PFSK-1 (cell line): ENCODE measurements around the gene SNUPN.

Experiments
- FOXP2 ChIP-seq: optimal IDR thresholded peaks from 2 replicates; pipeline ENCODE3; 2011; ENCODE audit warnings: borderline replicate concordance, control low read depth, inconsistent platforms; ENCODE audit not compliant: insufficient read depth; ENCODE audit errors: extremely low read length, extremely low read depth
- POLR2AphosphoS5 ChIP-seq: IDR thresholded peaks from 2 replicates; pipeline ENCODE4 v1.6.1; 2012; ENCODE audit warnings: low read depth, mild to moderate bottlenecking, control low read depth, low read length, moderate library complexity
- SIN3A ChIP-seq: IDR thresholded peaks from 2 replicates; pipeline ENCODE4 v1.6.1; 2012; ENCODE audit warnings: mild to moderate bottlenecking, low read length, moderate library complexity, borderline replicate concordance; ENCODE audit not compliant: insufficient read depth
- TAF1 ChIP-seq: IDR thresholded peaks from 2 replicates; pipeline ENCODE4 v1.6.1; 2012; ENCODE audit warnings: low read length, control low read depth, borderline replicate concordance; ENCODE audit not compliant: insufficient read depth
- TF ChIP-seq, protein P1 (sequence below), 2 experiments: IDR thresholded peaks; 2 replicates each; pipeline versions ENCODE4 v1.6.1 to v1.8.0; 2011 to 2012; ENCODE audit warnings: low read depth in 2 of 2, low read length in 2 of 2, control low read depth in 1 of 2, inconsistent platforms in 1 of 2, mild to moderate bottlenecking in 1 of 2, moderate library complexity in 1 of 2; ENCODE audit not compliant: insufficient read depth in 1 of 2

Gene SNUPN

DNA sequence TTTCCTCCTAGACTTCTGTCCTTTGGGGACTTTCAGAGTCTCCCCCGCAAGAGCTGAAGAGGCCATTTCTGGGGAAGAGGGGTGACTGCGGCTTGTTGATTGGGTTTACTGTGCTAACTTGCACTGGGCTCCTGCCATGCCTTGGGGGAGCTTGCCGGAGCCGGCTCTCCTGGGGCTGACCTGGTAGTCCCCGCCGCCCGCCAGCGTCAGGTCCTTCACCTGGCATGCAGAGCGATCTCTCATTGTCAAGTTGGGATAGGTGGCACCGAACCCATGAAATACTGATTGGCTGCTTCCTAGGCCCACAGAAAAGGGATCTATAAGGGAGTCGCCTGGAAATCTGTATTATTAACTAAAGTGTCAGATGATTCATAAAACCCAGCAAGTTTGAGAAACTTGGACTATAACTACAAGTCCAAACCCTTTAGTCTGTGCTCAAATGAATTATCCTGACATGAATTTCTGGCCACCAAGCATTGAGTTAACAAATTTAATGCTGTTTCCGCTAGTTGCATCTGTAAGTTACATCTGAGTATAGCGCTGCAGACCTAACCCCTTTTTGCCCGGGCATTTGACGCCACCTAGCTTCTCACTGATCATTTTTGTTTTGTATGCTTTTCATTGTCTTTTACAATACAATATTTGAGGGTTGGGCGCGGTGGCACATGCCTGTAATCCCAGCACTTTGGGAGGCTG is 15.1 kb upstream of the SNUPN start:
- TF ChIP-seq, protein P1, sequence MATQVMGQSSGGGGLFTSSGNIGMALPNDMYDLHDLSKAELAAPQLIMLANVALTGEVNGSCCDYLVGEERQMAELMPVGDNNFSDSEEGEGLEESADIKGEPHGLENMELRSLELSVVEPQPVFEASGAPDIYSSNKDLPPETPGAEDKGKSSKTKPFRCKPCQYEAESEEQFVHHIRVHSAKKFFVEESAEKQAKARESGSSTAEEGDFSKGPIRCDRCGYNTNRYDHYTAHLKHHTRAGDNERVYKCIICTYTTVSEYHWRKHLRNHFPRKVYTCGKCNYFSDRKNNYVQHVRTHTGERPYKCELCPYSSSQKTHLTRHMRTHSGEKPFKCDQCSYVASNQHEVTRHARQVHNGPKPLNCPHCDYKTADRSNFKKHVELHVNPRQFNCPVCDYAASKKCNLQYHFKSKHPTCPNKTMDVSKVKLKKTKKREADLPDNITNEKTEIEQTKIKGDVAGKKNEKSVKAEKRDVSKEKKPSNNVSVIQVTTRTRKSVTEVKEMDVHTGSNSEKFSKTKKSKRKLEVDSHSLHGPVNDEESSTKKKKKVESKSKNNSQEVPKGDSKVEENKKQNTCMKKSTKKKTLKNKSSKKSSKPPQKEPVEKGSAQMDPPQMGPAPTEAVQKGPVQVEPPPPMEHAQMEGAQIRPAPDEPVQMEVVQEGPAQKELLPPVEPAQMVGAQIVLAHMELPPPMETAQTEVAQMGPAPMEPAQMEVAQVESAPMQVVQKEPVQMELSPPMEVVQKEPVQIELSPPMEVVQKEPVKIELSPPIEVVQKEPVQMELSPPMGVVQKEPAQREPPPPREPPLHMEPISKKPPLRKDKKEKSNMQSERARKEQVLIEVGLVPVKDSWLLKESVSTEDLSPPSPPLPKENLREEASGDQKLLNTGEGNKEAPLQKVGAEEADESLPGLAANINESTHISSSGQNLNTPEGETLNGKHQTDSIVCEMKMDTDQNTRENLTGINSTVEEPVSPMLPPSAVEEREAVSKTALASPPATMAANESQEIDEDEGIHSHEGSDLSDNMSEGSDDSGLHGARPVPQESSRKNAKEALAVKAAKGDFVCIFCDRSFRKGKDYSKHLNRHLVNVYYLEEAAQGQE (IDR thresholded peaks at IDR 0.05; ENCODE audit: insufficient read depth in 1 of 2, low read depth in 2 of 2, low read length in 2 of 2), result no peak
- TF ChIP-seq POLR2AphosphoS5, result no peak
- TF ChIP-seq FOXP2, result no peak
- no peak for TF ChIP-seq SIN3A
- TF ChIP-seq TAF1, result no peak

DNA sequence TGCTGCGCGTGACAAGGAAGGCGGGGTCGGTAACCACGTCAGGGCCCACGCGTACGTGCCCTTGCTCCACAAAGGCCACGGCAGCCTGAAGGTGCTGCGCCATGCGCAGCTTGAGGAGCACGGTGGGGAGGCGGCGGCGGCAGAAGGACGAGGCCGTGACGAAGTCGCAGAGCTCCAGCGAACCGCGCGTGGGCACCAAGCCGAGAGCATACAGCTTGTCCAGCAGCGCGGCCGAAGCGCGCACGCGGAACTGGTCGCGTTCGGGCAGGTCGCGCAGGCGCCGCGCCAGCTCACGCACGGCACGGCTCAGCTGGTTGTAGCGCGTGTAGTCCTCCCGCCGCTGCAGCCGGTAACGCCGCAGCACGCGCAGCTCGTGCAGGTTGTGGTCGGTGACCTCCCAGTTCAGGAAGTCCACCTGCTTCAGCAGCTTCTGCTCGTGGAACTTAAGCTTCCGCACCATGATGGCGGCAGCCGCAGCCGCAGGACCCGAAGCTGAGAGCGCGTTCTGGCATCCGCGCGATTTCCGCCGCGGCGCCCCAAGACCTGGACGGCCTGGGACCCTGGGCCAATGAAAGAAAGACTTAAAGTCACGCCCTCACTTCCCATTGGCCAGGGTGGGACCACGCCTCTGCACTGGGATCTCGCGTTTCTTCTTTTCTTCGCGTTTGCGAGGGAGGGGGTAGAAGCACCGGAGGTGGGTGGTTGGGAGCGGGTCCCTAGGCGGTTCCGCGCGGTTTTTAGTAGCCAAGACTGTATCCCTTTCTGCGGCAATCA is 14.4 kb upstream of the SNUPN start, which contains the start of gene IMP3:
Gene IMP3 (minus strand): TSS at position 516 of the 774 bp plus-strand sequence. CDS start 56 bp downstream, at position 460.
- TF ChIP-seq SIN3A (peak; percentile 48; the same call in 1 of the 2 replicates), TAF1 (peak; percentile 93), FOXP2 (peak; percentile 63), POLR2AphosphoS5 (peak; percentile 96)
- TF ChIP-seq, protein P1 (IDR thresholded peaks at IDR 0.05; ENCODE audit: insufficient read depth in 1 of 2, low read depth in 2 of 2, low read length in 2 of 2), result peak; percentile 27 to 60; a peak in 2 of 4 replicates

DNA sequence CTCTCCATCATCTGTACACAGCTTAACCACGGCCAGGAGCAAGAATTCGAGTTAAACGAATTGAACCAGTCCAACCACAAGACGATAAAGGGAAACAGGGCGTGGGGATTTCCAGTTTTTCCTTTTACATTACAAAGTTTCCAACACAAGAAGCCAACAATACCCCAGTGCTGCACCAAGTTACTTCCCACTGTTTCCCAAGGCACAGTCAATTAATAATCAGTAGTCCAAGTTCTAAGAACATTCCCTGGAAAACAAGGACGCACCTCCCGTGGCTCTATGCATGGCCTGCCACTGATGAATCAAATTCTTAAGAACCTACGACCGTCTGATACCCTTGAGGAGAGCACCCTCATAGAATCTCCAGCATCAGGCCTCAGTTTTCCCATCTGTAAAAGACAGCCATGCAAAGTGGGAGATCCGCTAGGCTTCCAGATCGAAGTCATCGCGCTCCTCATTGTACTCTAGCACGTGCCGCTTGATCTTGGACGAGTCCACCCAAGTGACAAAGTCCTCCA is 13.7 kb upstream of the SNUPN start:
- no peak for TF ChIP-seq POLR2AphosphoS5
- TF ChIP-seq SIN3A, result no peak
- TF ChIP-seq TAF1, result no peak
- no peak for TF ChIP-seq FOXP2
- TF ChIP-seq, protein P1 (IDR thresholded peaks at IDR 0.05; ENCODE audit: insufficient read depth in 1 of 2, low read depth in 2 of 2, low read length in 2 of 2), result no peak

DNA sequence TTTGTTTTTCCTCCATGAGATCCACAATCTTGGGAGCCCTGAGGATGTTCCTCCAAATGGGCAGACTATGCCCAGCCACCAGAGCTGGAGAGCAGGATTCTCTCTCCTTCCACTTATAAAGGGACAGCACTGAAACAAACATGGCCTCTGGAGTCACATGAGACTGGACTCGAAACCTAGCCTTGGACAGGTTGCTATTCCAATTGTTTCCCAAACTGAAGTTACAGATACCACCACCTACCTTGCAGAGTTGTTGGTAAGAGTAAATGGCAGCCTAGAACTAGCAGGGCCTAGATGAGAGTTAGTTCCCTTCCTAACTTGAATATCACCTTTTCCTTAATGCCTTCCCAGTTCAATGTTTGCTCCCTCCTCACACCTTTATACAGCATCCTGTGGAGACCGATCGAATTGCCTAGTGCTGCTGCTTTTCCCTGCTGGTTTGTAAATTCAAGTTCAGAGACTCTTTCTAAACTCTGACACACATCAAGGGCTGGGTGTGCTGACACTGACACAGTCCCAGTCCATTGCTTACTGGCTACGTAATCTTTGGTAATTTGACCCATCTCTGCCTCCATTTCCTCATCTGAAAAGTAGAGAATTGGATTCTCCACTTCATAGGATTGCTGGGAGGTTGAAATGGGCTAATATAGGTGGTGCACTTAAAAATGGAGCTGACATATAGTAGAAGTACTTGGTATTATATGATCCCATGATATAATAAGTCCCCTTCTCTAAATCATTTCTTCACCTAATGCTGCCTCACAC is 11.9 kb upstream of the SNUPN start:
- no peak for TF ChIP-seq SIN3A

DNA sequence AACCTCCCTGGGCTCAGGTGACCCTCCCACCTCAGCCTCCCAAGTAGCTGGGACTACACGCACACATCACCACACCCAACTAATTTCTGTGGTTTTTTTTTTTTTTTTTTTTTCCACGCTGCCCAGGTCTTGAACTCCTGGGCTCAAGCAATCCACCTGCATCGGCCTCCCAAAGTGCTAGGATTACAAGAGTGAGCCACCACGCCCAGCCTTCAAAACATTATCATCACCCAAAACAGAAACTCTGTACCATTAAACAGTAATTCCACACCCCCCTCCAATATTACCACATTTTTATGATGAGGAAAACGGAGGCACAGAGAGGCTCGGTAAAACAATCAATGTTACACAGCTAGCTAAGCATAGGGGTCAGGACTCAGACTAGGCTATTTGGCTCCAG is 10.5 kb upstream of the SNUPN start:
- no peak for TF ChIP-seq FOXP2
- TF ChIP-seq, protein P1 (IDR thresholded peaks at IDR 0.05; ENCODE audit: insufficient read depth in 1 of 2, low read depth in 2 of 2, low read length in 2 of 2), result no peak
- no peak for TF ChIP-seq TAF1
- no peak for TF ChIP-seq POLR2AphosphoS5
- TF ChIP-seq SIN3A, result no peak
